Glutamatergic neuron (in vitro differentiated cells): Measurements from ENCODE around the gene CCR7. TPM values are rescaled to one million over a fixed set of nuclear protein-coding genes. Genes with fewer than 3 reads are reported as not detected.

ENCODE experiments used
- DNase-seq: peaks from one replicate; pipeline ENCODE4 v3.0.0; 2022
- H3K27ac Mint-ChIP-seq: one replicate; pipeline ENCODE4 v1.8.0; 2020; ENCODE audit warnings: mild to moderate bottlenecking, mixed read lengths, inconsistent platforms; ENCODE audit not compliant: unreplicated experiment
- H3K27me3 Mint-ChIP-seq: one replicate; pipeline ENCODE4 v1.8.0; 2020; ENCODE audit warnings: mild to moderate bottlenecking, moderate library complexity, mixed read lengths, inconsistent platforms; ENCODE audit not compliant: unreplicated experiment
- H3K36me3 Mint-ChIP-seq: one replicate; pipeline ENCODE4 v1.8.0; 2020; ENCODE audit warnings: mild to moderate bottlenecking, mixed read lengths, inconsistent platforms; ENCODE audit not compliant: unreplicated experiment
- H3K4me1 Mint-ChIP-seq: one replicate; pipeline ENCODE4 v1.8.0; 2020; ENCODE audit warnings: mild to moderate bottlenecking, low read depth, mixed read lengths, inconsistent platforms; ENCODE audit not compliant: unreplicated experiment
- H3K4me3 Mint-ChIP-seq: one replicate; pipeline ENCODE4 v1.8.0; 2020; ENCODE audit warnings: mild to moderate bottlenecking, mixed read lengths, inconsistent platforms; ENCODE audit not compliant: unreplicated experiment
- H3K9me3 Mint-ChIP-seq: one replicate; pipeline ENCODE4 v1.8.0; 2020; ENCODE audit warnings: mild to moderate bottlenecking, moderate library complexity, mixed read lengths, inconsistent platforms; ENCODE audit not compliant: unreplicated experiment
- total RNA-seq: library from RNA; stranded (reverse); fragmentation: NEBNext Ultra II Directional; extraction: Animal tissue kit (Norgen Biotek cat#: 25700); gene quantifications from one replicate; pipeline ENCODE4 v1.2.1, GENCODE V29; 2021; ENCODE audit not compliant: unreplicated experiment
- TF ChIP-seq, protein P1 (sequence below): fragments of 200-600 bp; sonication (generic); IDR thresholded peaks from one replicate; pipeline ENCODE4 v1.5.0; 2021; ENCODE audit not compliant: partially characterized antibody, unreplicated experiment

CCR7 gene
- total RNA-seq, 1 donor from 2014 or later: not detected

DNA sequence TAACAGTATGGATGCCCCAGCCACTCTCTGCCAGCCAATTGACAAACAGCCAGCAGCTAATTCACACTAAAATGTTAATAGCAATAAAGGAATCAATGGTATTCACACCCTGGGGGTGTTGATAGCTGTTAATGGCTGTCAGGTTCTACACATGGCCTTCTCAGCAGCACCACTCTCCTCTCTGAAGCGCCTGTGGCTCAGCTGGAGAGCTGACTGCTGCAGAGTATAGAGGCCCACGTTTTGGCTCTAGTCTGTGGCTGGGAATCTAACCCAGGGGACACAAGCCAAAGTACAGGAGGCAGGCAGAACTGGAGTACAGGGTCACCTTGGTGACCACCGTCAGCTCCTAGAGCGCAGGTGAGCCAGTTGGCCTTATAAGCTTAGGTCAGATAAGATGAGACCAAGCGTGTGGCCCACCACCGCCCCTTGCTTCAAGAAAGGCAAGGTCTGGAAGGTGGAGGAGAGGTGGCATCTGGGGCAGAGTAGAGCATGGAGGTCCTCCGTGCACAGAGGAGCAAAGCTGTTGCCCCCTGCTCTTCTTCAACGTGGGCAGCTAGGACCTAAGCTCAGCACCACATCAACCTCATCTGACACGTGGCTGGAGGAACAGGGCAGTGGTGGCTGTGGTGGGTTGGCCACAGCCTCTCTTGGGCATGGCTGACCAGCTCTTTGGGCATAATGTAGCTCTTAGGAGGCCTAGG lies 25.4 kb downstream of the CCR7 start:
- no peak overlapping the region for H3K27ac Mint-ChIP-seq
- TF ChIP-seq, protein P1, sequence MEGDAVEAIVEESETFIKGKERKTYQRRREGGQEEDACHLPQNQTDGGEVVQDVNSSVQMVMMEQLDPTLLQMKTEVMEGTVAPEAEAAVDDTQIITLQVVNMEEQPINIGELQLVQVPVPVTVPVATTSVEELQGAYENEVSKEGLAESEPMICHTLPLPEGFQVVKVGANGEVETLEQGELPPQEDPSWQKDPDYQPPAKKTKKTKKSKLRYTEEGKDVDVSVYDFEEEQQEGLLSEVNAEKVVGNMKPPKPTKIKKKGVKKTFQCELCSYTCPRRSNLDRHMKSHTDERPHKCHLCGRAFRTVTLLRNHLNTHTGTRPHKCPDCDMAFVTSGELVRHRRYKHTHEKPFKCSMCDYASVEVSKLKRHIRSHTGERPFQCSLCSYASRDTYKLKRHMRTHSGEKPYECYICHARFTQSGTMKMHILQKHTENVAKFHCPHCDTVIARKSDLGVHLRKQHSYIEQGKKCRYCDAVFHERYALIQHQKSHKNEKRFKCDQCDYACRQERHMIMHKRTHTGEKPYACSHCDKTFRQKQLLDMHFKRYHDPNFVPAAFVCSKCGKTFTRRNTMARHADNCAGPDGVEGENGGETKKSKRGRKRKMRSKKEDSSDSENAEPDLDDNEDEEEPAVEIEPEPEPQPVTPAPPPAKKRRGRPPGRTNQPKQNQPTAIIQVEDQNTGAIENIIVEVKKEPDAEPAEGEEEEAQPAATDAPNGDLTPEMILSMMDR: no peak
- no peak for DNase-seq
- peaks cover 8% of the 10 kb centered on the region for H3K27me3 Mint-ChIP-seq
- H3K4me1 Mint-ChIP-seq: peaks cover 12% of the 10 kb centered on the region
- no peak overlapping the region for H3K4me3 Mint-ChIP-seq
- peaks cover 4% of the 10 kb centered on the region for H3K9me3 Mint-ChIP-seq
- no peaks in the 10 kb centered on the region for H3K36me3 Mint-ChIP-seq

DNA sequence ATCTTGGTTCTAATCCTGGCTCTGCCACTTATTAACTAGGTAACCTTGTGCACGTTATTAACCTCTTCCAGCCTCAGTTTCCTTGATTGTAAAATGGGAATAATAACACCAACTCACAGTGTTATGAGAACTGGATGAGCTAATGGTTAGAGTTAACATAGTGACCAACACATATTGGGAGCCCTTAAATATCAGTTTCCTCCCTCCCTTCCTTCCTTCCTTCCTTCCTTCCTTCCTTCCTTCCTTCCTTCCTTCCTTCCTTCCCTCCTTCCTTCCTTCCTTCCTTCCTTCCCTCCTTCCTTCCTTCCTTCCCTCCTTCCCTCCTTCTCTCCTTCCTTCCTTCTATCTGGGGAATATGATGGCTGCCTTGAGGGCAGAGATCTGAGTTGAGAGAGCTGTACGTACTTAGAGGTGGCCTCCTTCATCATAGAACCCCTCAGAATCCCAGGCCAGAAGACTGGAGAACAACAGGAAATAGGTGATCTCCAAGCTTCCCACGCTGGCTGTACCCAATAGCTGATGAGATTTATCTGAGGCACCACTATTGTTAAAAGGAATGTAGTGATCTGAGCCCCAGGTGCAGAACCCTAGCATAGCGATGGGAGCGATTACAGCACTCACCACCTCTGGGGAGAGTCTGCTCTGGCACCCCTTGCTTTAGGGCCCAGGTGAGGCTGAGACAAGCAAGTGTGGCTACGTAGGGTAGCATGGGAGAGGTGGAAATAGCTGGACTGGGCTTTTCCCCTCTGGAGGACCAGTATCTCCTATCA lies 26.2 kb downstream of the CCR7 start:
- TF ChIP-seq, protein P1: no peak
- no peak for DNase-seq
- Mint-ChIP-seq H3K27me3 (peaks cover 10% of the 10 kb centered on the region), H3K9me3 (peaks cover 4% of the 10 kb centered on the region), H3K27ac (no peak overlapping the region), H3K36me3 (no peaks in the 10 kb centered on the region), H3K4me3 (no peak overlapping the region), H3K4me1 (peaks cover 12% of the 10 kb centered on the region)

DNA sequence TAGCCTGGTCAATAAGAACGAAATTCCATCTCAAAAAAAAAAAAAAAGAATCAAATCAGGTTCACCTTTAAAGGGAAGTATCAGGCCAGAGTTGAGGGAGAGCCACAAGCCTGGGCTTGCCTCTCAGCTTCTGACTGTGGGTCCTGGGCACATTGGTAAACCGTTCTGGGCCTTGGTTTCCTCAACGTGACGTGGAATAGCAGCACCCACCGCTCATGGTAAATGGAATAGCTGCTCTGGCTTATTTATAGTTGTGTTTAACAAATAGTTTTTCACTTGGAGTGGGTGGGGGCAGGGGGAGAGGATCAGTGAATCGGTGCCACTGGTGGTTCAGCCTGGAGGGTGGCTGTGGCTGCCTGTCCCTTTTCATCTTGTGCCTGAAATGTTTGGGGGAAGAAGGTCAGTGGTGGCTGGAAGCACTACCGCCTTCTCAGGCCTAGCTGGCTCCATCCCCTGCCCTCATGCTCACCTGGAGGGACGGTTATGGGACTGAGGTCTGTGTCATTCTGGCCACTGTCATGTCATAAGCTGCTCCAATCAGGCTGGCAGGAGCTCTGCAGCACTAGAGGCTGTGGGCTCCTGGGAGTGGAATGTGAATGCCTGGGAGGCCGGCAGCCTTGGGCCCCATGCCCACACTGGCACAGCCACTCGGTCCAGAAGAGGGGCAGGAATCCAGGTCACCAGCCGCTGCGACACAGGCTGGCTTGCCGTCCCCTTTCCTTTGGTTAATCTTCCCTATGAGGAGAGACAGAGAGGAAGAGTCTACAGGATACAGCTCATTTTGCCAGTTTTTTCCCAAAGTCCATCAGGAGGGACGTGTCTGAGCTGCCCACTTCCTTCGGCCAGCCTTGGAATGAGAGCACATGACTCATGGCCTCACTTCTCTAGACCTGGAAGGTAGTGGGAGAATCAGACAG lies 27.0 kb downstream of the CCR7 start:
- Mint-ChIP-seq H3K27ac (no peak overlapping the region), H3K4me1 (peaks cover 12% of the 10 kb centered on the region), H3K4me3 (no peak overlapping the region), H3K36me3 (no peaks in the 10 kb centered on the region), H3K27me3 (peaks cover 10% of the 10 kb centered on the region), H3K9me3 (peaks cover 8% of the 10 kb centered on the region)
- TF ChIP-seq, protein P1: no peak
- no peak for DNase-seq

DNA sequence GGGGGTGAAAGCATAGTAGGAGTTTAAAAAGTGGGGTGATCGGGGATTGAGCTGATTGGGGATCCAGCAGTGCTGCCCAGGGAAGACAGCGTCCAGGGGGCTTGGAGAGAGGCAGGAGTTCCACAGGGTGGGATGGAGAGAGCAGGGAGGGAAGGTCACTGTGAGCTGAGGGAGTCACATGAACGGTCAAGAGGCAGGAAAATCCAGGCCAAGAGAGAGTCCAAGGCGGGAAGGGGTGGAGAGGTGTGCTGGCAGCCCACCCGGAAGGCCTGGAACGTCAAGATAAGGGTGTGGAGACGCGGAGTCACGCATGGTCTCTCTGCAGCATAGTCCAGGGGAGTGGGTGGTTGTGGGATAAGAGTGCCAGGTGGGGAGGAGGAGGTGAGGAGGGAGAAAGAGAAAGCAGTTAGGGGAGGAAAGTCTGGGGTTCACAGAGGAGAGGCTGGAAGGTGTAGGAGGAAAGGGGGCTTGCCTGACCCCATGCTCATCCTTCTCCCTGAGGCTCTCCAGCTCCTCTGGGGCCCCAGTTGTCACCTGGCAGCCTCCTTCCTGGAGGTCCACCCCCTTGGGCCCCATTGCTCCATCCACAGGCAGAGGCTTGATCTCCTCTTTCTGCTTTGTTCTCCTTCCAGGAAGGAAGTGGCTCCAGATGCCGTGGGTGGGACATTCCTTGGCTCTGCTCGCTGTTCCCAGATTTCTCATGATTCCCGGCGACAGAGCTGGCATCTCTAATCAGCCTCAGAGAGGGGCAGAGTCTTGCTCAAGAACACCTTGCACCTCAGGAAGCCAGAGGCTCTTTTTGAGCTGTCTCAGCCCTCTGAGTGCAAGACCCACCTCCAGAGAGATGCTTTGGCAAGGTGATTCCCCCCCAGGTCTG lies 28.7 kb downstream of the CCR7 start:
- Mint-ChIP-seq H3K27ac (no peak overlapping the region), H3K4me3 (no peak overlapping the region)
- TF ChIP-seq, protein P1: no peak

More for the DNA sequence above, 28.7 kb downstream of the CCR7 start:
- Mint-ChIP-seq H3K9me3 (peaks cover 8% of the 10 kb centered on the region), H3K4me1 (no peaks in the 10 kb centered on the region), H3K27me3 (peaks cover 8% of the 10 kb centered on the region), H3K36me3 (no peaks in the 10 kb centered on the region)
- no peak for DNase-seq
